Stimulated activated CD8-positive, alpha-beta memory T cell treated with anti-CD3 and anti-CD28 coated beads, Interleukin-12 subunit alpha, Interleukin-12 subunit beta, amount 100 ng/mL, for 24 hours (primary cell): Measurements from ENCODE around the gene N4BP2L2.

Experiments
- DNase-seq: peaks from one replicate; pipeline ENCODE4 v3.0.0-alpha.2; 2020; ENCODE audit errors: extremely low read depth

The N4BP2L2 gene

DNA sequence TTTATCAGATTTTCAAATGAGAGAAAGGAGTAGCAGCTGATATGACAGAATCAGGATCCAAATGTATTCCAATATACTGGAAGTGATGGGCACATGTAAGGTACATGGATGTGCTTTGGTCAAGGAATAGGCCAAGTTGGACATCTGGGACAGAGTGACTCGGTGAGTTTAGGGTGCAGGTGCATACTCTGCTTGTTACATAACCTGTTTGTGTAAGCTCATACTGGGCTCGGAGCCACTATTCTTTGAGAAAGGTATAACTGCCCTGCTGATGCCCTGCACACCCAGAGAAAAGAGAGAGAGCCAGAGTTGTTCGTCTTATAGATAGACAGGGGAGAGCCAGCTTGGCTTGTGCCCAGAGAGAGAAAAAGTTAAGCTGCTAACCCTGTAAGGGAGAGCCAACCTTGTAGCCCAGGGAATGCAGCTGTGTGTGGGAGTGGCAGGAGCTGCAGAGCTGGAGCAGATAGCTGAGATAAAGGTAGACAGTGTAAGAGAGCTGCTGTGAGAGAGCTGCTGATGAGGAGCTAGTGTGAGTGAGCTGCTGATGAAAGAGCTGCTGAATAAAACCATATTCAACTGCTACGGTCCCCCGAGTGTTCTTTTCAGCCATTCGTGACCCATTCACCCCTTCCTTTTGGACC is 70.0 kb downstream of the N4BP2L2 start:
- DNase-seq, result no peak

DNA sequence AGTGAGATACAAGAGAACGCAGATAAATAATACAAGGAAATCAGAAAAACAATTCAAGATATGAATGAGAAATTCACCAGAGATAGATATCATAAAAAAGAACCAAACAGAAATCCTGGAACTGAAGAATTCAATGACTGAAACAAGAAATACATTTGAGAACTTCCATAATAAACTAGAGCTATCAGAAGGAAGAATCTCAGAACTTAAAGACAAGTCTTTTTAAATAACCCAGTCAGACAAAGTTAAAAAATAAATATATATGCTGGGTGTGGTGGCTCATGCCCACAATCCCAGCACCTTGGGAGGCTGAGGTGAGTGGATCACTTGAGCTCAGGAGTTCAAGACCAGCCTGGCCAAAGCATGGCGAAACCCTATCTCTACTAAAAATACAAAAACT is 82.0 kb downstream of the N4BP2L2 start:
- DNase-seq, result no peak

GRCh38 chr13:32455594-32455903 is 83.0 kb downstream of the N4BP2L2 start:
- DNase-seq, result no peak

- no peak for DNase-seq
Observed at GRCh38 chr13:32454886-32455593, 83.6 kb downstream of the N4BP2L2 start.

DNA sequence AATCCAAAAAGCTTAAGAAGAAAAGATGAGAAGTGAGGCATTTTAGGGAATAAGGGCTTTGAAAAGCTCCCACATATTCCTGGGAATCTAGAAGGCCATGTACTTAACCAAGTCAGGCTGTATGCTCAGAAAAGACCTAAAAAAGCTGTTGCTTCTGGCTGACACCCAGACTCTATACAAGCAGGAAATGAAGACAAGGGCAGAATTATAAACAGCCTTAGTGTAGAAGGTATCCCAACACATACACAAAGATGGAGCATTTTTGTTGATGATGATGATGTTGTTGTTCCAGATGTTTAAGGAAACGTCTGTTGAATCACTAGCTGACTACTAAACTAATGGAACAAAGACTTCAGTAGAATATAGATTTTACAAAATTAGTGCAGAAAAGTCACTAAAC is 84.6 kb downstream of the N4BP2L2 start:
- no peak for DNase-seq

DNA sequence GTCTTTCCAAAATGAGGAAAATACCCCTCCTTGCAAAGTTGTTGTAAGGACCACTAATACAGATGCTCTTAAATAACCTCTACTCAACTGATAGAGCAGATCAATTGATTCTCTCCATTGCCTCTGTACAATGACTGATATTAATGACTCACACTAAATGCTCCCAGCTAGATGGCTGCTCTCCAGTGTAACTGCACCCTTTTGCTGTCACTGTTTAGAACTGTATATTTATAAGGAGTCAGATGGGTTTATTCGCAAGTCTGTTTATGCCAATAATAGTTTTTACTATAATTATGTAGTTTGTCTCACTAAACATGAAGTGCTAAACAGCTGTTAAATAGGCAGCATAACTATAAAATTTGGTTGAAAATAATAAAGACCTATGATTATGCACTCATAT is 89.6 kb downstream of the N4BP2L2 start:
- DNase-seq, result no peak

DNA sequence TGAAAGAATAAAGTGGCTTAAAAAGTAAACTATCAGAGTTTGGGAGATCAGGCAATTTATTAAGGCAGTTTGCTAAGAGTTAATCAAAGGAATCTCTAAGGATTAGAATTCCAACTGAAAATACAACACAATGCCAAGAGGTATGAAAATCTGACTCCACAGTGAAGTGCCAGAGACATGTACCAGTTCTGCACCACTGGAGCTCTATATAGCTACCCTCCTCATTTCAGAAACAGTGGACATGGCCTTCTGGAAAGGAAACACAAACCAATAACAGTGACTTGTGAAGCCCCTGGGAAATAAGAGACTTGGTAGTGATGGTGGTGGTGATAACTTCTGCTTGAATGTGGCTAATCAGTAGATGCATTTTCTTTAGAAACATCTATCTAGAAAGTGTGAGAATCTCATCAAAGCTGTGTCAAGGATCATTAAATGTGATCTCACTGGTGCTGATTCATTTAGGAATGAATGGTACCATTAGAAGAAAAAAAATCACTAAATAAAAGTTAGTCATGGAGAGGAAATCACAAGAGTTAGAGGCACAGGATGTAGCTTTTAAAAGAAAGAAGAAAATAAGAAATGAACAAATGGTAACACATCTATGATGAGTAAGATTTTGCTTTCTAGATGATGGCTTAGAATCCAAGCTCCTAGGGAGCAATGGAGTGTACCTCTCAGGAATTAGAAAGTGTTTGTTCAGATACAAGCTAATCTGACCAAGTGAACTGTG is 90.5 kb downstream of the N4BP2L2 start:
- no peak for DNase-seq

- no peak for DNase-seq
Observed at GRCh38 chr13:32446773-32447465, 91.7 kb downstream of the N4BP2L2 start.

- no peak for DNase-seq
Observed at GRCh38 chr13:32446220-32446619, 92.4 kb downstream of the N4BP2L2 start.

DNA sequence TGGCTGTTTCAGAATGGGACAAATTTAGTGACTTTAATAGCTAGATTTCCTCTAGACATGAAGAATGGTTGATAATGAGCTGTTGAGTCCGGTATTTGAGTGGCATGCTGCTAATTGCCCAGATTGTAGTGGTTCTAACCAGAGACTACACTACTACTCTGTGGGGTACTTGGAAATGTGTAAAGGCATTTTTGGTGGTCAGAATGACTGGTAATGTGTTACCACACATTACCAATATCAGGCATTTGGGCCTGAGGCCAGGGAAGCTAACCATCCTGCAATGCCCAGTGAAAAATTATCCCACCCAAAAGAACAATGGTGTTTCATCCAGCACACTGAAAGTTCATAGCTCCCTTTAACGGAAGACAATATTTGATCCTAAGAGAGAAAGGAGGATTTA is 93.1 kb downstream of the N4BP2L2 start:
- no peak for DNase-seq

DNA sequence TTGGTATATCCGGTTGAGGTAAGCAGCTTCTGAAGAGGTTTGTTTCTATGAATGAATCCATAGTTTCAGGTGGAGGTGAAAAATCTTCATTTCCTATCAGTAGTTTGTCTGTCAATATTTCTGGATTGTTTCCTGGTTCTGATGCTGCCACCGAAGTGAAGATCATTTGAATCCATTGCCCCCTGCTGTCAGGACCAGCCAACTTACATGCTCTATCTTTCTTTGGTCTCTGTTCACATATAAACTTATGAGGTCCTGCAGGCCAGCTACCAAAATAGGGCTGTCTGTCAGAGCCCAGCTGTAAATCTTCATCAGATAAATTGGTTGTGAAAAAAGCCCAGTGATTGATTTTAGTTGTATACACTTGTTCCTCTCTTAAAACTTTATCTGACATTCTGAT is 95.5 kb downstream of the N4BP2L2 start:
- no peak for DNase-seq

DNA sequence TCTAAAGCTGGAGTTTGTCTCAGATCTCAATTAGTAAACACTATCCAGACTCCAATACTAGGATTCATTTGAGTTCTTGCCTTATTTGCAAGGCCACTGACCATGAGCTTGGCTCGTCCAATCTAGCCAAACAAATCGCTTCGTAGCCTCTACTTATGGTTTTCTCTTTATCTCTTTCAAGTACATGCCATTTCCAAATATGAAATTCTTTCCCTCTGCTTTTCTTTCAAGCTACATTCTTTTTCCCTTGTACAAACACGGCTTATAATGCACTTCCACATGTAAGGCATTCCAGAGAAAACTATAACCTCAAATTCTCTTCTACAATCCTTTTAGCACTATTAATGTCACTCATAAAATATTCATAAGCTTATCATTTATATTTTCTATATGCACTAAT is 99.7 kb downstream of the N4BP2L2 start:
- no peak for DNase-seq

DNA sequence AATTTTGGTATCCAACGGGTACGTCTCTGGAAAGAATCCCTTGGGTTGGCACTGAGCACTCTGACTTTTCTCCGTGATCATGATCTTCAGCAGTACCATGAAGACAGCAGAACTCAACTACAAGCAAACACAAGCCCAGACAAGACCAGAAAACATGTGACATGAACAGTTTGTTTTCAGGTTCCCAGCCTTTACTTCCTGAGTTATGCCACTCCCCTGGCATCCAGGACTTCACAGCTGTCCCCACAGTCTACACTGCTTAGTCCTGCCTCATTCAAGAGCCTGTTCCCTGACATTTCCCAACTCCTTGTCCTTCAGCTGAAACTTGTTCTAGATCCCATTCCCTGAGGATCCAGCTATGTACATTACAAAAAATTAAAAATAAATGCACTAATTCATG is 105.7 kb downstream of the N4BP2L2 start:
- no peak for DNase-seq

GRCh38 chr13:32431361-32431760 is 107.2 kb downstream of the N4BP2L2 start:
- DNase-seq, result no peak

GRCh38 chr13:32430018-32430747 is 108.4 kb downstream of the N4BP2L2 start:
- DNase-seq, result no peak

GRCh38 chr13:32429433-32429909 is 109.1 kb downstream of the N4BP2L2 start:
- no peak for DNase-seq

- DNase-seq, result no peak
Observed at GRCh38 chr13:32428581-32429432, 109.8 kb downstream of the N4BP2L2 start.

DNA sequence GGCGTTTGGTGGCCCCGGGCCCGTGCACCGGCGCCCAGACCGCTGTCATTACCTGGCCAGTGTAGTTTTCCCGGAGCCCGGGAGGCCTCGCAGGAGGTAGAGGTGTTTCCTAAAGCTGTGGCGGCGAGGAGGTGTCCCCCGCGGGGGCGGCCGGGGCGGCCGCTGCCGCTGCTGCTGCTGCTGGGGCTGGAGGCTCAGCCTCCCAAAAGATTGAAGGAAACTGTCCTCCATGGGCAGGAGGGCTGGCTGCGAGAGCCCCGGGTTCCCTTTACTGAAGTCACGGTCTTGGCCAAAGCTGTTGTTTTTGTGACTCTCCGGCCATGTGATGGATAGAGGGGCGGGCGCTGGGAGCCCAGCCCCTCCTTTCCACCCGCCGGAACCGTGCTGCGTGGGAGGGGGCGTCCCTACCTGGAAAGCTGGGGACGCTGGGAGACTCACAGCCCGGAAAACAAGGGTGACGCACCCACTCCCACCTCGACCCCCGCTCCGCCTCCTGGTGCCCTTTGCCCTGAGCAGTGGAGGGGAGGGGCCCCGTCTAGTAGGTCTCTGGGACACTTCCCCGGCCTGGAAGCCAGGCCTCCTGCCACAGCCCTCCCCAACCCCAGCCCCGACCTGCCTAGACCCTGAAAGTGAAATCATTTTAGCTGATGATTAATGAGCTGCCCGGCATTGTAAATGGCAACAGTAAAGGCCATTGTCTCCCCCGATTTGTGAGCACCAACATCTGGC is 110.6 kb downstream of the N4BP2L2 start, which contains the start of gene N4BP2L1:
N4BP2L1 (minus strand) TSS at position 279 of the 729 bp plus-strand sequence; CDS start at position 231, 48 bp downstream.
- DNase-seq, result peak; percentile 62

DNA sequence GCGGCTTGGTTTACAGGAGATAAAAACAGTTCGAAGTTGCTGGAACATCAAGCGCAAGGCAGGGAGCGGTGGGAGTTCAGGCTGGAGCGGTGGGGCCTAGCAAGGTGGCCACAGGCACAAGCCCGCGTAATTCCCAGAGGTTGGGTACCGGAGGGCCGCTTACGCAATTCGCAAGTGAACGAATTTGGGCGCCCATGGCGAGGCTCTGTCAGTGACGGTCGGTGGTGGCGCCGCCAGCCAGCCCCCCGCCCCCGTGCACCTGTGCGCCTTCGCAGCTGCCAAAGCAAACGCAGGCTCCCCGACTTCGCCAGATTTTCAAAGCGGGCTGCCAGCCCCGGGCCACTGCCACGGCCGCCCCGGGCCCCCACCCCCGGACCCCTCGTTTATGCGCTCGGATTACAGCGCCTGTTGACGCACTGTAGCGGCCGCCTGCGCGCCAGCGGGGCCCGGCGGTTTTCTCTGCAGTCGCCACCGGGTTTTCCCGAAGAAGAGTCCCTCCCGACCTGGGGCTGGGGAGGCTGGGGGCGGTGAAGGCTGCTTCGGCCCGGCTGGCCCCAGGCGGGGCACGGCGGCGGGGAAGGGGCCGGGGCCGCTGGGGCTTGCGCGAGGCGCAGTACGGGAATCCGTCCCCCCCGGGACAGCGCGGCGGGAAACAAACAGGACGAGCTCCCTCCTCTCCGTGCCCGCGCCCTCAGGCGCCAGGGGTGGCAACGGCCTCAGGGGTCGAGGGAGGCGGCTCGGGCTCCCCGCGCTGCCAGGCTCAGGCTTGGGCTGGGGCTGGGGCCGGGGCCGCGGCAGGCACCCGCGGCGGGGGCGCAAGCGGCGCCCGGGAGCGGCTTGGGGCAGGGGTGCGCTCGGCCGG is 111.4 kb downstream of the N4BP2L2 start:
- no peak for DNase-seq
